ENCODE results near the gene PCLAF.
"Not testable (repeated sequence)": the region's sequence is repeated elsewhere in the genome, so short reads cannot be mapped to it uniquely, and the experiment has no call there.

Gene PCLAF, protein sequence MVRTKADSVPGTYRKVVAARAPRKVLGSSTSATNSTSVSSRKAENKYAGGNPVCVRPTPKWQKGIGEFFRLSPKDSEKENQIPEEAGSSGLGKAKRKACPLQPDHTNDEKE

DNA sequence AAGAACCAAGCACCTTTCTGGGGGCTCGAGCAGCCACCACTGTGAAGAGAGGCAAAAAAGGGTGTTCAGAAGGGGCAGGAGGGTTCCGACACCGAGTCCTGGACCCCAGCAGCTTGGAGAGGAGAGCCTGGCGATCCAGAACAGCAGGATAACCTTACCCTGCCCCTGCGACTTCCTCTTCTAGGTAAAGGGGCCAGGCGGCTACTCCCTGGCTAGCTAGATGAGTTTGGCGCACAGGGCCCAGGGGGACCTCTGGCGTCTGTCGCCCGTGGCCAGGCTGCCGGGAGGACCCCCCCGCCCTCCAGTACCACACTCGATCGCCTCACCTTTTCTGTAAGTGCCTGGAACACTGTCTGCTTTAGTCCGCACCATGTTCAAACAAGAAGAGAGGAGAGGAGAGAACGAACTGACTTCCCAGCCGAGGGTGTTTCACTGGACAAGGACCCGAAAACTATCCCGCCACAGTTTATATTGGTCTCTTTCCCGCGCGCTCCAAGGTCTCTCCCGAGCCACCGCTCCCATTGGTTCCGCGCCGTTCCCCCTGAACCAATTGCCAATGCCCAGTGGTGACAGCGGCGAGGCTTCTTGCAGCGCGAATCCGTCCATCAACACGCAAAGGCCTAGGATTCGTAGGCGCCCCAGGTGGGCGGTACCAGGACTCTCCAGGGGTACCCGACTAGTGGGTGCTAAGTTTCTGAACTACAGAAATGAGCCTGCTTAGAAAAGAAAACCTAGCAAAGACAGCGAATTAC lies at the start of gene PCLAF:
TSS of gene PCLAF (minus strand) at position 442 of the 752 bp plus-strand sequence. CDS start at position 372, 70 bp downstream.
- DNase-seq, result peak; percentile 74

DNA sequence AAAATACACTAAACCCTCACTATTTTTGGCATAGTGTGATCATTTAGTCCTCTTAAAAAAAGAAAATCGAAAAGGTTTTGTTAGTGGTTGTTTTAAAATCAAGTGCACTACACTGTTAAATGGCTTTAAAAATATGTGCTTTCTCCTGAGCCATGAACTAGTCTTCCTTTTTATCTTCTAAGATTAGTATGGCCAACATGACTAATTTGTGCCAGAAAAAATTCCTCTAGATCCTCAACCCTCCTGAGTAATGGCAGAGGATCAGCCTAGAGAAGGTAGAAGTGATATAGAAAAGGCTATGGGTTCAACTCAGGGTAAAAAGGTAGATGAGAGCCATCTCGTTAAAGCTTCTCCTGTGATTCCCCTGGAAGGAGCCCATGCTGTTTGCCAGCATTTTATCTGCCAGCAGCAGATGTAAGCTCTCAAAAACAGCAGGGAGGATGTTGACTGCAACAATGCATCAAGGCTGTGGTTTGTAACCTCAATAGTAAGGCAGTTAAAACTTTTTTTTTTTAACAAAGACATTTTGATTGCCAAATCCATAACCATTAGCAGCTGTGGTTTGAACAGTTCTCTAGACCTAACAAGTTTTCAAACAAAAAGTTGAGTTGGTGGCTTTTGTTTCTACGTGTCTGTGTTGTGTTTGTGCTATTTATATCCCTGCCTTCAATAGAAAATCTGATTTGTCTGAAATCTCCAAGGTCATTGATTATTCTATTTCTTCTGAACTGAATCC lies 48.9 kb upstream of the PCLAF start:
- no peak for DNase-seq

DNA sequence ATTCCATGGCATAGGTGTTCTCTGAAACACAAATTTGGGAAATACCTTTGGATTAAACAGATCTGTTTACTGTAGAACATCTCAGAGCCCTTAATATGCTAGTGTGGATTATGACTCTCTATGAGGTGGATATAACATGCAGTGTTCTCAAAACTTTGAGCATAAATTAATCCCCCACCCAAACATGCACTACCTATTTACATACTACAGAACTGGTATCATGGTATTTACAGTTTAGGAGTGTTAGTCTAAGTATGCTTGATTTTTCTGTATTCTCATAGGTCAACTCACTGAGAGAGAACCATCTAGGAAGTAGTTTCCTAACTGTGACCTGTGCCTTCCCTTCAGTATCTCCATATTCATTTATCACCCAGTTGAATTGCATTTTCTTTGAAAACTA lies 48.2 kb upstream of the PCLAF start:
- DNase-seq, result no peak

DNA sequence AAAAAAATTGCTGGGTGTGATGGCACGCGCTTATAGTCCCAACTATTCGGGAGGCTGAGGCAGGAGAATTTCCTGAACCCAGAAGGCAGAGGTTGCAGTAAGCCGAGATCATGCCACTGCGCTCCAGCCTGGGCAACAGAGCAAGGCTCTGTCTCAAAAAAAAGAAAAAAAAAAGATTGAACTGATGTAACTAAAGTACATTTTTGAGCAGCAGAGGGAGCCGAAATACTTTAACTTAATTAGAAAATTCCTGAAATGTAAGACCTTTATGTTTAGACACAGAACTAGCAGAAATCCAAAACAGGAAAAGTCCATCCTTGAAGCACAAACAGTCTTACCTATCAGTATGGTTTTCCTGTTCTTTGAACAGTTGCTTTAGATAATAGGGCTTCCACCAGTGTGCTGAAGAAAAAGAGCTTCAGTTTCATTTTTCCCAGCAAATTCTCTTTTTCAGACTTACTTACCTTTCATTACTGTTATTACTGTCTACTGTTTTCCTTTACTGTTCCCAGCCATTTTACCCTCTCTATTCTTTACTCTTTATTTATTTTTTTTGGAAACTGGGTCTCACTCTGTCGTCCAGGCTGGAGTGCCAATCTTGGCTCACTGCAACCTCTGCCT lies 45.7 kb upstream of the PCLAF start:
- no peak for DNase-seq

DNA sequence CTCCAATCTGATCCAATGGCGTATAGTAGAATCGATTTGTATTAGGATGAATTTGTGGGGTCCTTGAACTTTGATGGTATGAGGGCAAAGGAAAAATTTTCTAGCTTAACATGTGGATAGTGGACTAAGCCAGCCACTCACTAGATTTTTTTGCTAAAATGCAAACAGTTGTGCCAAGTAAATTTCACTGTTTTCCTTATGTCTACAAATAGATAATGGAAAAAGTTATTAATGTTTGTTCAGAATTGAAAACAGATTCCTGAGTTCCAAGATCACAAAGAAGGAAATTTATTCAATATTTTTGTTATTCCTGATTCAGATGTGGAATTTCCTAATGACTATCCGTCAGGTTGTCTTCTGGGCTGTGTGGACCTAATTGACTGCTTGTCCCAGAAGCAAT lies 44.0 kb upstream of the PCLAF start:
- no peak for DNase-seq

DNA sequence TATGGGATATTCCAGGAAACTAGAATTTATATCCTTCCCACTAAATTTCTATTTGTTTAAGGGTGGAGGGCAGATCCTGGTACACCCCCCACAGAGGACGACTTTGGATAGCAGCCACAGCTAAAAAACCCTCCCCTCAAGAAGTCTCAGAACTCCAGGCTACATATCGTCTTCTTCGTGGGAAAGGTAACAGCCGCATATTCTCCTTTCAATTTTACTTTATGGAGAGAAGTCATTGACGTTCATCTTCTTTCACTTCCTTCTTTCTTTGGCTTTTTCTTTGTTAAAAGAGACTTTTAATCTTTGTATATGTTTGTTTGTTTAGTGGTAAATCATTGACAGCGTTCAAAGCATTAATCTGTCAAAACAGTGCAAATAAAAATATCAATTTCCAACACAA lies 42.7 kb upstream of the PCLAF start:
- no peak for DNase-seq

DNA sequence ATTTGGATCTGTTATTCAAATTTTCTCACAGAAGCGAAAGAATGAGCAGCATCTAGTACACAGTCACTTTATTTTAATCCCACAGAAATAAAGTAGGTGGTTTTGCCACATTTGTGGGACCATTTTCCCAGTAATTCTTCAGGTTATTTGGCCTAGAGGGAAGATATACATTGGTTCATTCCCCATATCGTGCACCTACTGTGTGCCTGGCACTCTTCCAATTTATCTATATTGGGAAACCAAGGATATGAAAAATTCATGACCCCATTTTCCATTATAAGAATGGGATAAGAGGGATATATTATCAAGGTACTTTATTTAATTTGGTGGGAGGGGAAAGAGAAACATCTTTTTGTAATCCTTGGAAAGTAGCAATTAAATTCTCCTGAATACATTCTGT lies 41.5 kb upstream of the PCLAF start:
- no peak for DNase-seq

DNA sequence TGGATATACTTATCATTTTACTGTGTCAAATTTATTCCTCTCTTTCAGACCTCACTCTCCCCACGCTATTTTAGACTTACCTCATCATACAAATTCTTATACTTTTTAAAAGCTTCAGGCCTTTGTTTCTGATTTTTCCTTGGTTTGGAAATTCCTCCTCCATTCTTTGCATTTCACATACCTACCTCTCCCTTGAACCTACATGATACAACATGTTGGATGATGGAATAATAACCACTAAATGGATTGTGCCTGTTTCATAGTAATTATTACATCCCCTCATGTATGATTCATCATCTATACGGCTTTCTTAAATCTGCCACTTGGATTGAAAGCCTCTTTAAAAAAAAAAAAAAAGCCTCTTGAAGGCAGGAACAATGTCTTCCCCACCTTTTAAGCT lies 31.0 kb upstream of the PCLAF start:
- no peak for DNase-seq

DNA sequence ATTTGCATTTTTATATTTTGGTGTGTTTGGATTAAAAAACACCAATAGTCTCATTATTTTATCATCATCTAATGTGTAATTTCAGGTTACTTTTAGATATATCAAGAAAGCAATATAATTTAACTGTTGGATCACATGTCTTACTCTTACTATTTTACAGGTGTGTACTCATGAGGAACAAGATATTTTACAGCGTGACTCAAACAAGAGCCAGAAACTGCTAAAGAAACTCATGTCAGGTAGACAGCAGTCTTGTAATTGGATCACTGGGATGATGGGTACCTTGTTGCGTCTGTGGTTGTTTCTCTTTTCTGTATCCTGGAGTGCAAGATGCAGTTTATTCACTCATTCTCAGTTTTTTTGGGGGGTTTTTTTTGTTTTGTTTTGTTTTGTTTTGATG lies 19.3 kb upstream of the PCLAF start:
- no peak for DNase-seq

DNA sequence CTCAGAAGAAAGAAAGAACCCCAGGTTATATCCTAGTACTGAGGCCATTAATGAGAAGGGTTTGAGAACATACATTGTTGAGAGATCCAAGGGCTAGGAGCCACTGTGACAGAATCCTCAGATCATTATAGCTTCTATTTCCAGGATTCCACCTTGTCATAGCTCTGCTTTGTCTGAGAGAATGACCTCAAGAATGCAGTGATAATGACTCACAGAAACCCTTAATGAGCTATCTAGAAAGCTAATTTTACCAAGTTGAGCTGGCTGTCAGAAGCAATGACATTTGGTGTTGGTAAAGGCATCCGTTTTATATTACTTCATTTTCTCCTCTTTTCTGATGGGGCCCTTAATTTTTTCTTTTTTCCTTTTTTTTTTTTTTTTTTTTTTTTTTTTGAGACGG lies 17.3 kb upstream of the PCLAF start:
- DNase-seq, result no peak

DNA sequence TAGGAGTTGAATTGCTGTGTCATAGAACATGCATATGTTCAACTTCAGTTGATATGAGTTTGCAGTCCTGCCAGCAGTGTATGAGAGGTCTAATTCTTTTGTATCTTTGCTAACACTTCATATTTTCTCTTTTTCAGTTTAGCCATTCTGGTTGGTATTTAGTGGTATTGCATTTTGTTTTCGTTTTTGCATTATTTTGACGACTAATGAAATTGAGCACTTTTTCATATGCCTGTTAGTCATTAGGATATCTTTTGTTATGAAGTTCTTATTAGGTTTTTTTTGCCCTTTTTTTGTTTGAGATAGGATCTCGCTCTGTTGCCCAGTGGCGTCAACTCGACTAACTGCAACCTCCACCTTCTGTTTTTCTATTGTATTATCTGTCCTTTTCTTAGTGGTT lies 15.5 kb upstream of the PCLAF start:
- no peak for DNase-seq

DNA sequence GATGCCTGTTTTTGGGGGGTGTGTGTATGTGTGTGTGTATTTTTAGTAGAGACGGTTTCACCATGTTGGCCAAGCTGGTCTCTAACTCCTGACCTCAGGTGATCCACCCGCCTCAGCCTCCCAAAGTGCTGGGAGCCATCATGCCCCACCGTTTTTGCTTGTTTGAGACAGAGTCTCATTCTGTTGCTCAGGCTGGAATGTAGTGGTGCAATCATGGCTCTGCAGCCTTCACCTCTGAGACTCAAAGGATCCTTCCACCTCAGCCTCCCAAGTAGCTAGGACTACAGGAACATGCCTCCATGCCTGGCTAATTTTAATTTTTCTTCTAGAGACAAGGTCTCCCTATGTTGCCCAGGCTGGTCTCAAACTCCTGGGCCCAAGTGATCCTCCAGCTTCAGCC lies 11.2 kb upstream of the PCLAF start:
- DNase-seq, result not testable (repeated sequence)

DNA sequence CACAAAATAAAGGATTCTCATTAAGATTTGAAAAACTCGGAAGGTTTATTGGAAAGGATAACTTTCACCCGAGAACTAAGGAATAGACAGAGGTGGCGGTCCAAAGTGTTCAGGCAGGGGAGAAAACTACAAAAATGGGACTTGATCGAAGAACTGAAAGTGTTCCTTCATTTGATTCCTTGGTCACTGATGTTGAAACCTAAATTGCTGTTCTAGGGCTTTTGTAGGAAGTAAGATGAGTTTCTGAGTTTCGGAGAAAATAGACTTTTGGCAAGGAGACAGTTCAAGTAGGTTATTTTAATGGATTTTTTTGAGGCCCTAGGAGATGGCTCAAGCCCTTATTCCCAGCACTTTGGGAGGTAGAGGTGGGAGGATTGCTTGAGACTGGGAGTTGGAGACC lies 7.8 kb upstream of the PCLAF start:
- DNase-seq, result no peak

DNA sequence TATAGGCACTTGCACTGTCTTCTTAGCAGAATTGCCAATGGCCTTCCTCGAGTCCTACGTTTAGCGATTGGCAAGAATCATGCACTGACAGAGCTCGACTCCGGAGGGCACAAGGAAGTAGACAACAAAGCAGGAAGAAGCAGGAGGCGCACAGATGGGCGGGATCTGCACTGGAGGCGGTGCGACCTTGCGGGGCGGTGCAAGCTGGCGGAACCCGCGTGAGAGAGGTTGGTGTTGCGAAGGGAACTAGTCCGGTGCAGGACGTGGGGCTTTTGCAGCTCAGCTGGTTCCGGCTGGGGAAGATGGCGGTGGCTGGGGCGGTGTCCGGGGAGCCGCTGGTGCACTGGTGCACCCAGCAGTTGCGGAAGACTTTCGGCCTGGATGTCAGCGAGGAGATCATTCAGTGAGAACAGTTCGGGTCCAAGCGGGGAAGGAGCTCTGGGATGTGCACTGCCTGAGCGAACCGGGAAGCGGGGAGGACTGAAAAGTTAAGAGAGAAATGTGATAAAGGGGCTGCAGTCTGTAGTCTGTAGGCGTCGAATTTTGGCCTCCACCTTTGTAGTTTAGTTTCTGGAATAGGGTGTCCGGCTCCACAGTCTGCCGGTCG lies 6.4 kb upstream of the PCLAF start, which contains the start of gene TRIP4:
TSS of gene TRIP4 (plus strand) at position 275 of the 607 bp plus-strand sequence. CDS start at position 303, 28 bp downstream.
- DNase-seq, result peak; percentile 69

DNA sequence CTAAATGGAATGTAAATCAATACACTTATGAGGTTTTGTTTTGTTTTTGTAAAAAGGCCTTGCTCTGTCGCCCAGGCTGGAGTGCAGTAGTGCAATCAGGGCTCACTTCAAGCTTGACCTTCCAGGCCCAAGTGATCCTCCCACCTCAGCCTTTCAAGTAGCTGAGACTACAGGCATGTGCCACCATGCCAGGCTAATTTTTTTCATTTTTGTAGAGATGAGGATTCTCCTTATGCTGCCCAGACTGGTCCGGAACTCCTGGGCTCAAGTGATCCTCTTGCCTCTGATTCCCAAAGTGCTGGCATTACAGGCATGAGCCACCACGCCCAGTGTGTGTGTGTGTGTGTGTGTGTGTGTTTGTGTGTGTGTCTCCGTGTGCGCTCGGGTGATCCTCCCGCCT lies 5.0 kb upstream of the PCLAF start:
- no peak for DNase-seq

DNA sequence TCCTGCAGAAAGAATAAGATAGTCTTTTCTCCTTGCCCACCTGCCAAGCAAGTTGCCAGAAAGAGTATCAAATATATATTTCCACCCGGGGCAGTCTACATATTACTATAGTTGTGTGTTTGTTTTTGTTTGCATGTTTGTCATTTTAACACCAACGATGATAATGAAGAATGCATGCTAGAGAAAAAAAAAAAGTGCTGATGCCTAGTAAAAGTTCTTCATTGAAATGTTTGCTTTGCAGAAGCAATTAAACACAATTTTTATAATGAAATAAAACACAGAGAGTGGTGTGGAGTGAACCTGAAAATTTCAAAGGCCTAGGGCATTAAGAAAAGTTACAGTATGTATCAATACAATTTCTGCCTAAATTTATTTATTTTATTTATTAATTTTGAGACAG lies 2.5 kb upstream of the PCLAF start:
- DNase-seq, result no peak

DNA sequence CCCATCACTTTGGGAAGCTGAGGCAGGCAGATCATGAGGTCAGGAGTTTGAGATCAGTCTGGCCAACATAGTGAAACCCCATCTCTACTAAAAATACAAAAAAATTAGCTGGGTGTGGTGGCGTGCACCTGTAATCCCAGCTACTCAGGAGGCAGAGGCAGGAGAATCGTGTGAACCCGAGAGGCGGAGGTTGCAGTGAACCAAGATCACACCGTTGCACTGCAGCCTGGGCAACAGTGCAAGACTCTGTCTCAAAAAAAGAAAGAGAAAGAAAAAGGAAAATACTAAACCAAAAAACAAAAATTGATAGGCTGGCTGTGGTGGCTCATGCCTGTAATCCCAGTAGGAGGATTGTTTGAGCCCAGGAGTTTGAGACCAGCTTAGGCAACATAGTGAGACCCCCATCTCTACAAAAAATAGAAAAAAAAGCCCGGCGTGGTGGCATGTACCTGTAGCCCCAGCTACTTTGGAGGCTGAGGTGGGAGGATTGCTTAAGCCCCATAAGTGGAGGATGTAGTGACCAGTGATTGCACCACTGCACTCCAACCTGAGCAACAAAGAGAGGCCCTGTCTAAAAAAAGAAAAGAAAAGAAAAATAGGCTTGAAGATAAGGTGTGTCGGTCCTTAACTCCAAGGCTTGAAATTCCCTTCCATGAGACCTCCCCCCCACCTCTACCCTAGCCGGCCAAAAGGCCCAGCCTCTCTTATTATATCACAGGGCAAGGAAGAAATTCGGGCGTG lies 941 bp downstream of the PCLAF start:
- DNase-seq, result not testable (repeated sequence)

DNA sequence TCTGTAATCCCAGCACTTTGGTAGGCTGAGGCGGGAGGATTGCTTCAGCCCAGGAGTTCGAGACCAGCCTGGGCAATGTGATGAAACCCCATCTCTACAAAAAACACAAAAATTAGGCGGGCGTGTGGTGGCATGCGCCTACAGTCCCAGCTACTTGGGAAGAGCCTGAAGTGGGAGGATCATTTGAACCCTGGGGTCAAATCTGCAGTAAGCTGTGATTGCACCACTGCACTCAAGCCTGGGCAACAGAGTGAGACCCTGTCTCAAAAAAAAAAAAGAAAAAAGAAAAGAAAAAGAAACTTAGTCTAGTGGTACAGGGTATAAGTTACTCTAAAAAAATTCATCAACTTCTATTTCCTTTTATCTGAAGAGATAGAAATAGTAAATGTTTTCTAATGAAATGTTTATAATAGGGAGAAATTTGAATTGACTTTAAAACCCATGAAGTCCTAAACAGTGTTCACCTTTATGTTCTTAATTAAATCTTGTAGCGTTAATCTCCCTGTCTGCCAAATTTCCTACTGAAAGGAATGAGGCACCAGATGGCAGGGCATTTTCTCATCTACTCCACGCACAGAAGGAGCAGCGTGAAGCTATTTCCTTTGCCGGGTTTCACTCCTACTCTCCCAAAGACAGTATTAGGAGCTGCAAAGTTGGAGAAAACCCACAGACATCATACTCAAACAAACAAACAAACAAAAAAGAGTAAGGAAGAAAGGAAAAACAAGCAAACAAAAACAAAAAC lies 1.9 kb downstream of the PCLAF start:
- DNase-seq, result no peak

DNA sequence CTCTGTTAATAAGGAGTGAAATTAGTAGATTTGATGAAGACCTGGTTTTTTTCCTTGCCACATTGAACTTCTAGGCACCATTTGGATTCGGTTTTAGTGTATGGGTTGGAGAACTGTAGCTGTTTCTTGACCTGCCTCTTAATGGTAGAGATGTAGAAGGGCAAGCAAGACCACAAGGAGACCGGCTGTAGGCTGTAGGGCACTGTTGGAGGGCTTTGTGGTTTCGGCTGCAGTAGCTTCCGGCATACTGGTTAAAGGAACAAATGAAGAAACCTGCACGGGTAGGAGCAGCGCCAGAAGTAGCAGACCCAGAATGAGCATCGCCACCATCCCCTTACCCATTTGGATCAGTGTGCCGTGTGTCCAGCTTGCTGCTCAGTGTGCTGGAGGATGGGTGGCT lies 7.9 kb downstream of the PCLAF start:
- DNase-seq, result no peak

DNA sequence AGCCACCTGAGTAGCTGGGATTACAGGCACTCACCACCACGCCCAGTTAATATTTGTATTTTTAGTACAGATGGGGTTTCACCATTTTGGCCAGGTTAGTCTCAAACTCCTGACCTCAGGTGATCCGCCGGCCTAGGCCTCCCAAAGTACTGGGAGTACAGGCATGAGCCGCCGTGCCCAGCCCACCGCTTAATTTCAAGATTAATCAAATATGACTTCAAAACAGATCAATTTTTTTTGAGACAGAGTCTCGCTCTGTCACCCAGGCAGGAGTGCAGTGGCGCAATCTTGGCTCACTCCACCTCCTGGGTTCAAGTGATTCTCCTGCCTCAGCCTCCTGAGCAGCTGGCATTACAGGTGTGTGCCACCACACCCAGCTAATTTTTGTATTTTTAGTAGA lies 9.9 kb downstream of the PCLAF start:
- not testable (repeated sequence) for DNase-seq

DNA sequence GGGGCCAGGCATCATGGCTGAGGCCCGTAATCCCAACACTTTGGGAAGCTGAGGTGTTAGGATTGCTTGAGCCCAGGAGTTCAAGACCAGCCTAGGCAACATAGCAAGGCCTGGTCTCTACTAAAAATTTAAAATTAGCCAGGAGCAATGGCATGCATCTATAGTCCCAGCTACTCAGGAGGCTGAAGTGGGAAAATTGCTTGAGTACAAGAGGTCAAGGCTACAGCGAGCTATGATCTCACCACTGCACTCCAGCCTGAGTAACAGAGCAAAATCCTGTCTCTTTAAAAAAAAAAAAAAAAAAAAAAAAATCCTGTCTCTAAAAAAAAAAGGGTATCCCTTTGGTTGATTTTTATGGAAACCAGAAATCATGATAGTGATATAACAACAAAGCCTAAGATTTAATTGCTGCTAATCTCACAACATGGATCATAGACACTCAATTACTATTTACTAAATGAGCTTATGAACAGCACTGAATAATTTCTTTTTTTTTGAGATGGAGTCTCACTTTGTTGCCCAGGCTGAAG lies 12.1 kb downstream of the PCLAF start:
- no peak for DNase-seq

DNA sequence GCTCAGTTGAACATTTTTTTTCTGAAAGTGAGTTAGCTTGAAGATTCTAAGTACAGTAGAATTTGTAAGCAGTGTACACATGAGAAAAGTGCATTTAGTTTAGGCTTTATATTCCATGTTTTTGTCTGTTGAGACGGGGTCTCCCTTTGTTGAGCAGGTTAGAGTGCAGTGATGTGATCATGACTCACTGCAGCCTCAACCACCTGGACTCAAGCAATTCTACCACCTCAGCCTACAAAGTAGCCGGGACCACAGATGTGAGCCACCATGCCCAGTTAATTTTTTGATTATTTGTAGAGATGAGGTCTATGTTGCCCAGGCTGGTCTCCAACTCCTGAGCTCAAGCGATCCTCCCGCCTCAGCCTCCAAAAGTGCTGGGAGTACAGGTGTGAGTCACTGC lies 20.0 kb downstream of the PCLAF start:
- DNase-seq, result no peak
